SU-DHL-6 (cell line): ENCODE results near the gene SSNA1.
"Not testable (repeated sequence)": the region's sequence is repeated elsewhere in the genome, so short reads cannot be mapped to it uniquely, and the experiment has no call there.

Experiments
- H2AFZ ChIP-seq: fragments of 200-600 bp; sonication (generic); 2 replicates; pipeline ENCODE4 v1.6.1; 2014; ENCODE audit warnings: low read depth, mild to moderate bottlenecking, moderate library complexity, mixed read lengths, antibody characterized with exemption, low read length; ENCODE audit not compliant: severe bottlenecking
- H3F3A ChIP-seq: fragments of 200-600 bp; shearing (Covaris generic); 2 replicates; pipeline ENCODE4 v1.6.0; 2016; ENCODE audit warnings: antibody characterized with exemption, mild to moderate bottlenecking; ENCODE audit not compliant: insufficient read depth
- H3K27ac ChIP-seq: fragments of 200-600 bp; sonication (generic); 2 replicates; pipeline ENCODE4 v1.5.1; 2016; ENCODE audit warnings: low read depth, mild to moderate bottlenecking, low read length, moderate library complexity, mixed read lengths
- H3K27me3 ChIP-seq: fragments of 200-600 bp; sonication (generic), shearing (Covaris generic); 2 replicates; pipeline ENCODE4 v1.6.0; 2014; ENCODE audit warnings: mild to moderate bottlenecking, low read length
- H3K36me3 ChIP-seq: fragments of 200-600 bp; sonication (generic); 2 replicates; pipeline ENCODE4 v1.6.1; 2014; ENCODE audit warnings: mild to moderate bottlenecking, low read length, mixed read lengths
- H3K4me2 ChIP-seq: fragments of 300-600, 200-600 bp; shearing (Covaris generic), sonication (generic); 2 replicates; pipeline ENCODE4 v1.6.0; 2014; ENCODE audit warnings: low read length, low read depth, mild to moderate bottlenecking; ENCODE audit not compliant: poor library complexity, severe bottlenecking
- H3K4me3 ChIP-seq: fragments of 200-600 bp; sonication (generic); 2 replicates; pipeline ENCODE4 v1.5.1; 2014; ENCODE audit warnings: antibody characterized with exemption, low read length, mild to moderate bottlenecking, mixed read lengths; ENCODE audit not compliant: insufficient read depth, poor library complexity, severe bottlenecking
- H3K79me2 ChIP-seq: fragments of 200-600 bp; sonication (generic); 2 replicates; pipeline ENCODE4 v1.6.1; 2014; ENCODE audit warnings: mild to moderate bottlenecking, low read length, moderate library complexity; ENCODE audit not compliant: insufficient read depth
- H3K9ac ChIP-seq: fragments of 200-600 bp; sonication (generic); 2 replicates; pipeline ENCODE4 v1.7.0; 2014; ENCODE audit warnings: mild to moderate bottlenecking, low read length
- H3K9me2 ChIP-seq: fragments of 200-600 bp; sonication (generic); replicated peaks from 2 replicates; pipeline ENCODE4 v1.6.1; 2014; ENCODE audit warnings: low read length; ENCODE audit not compliant: insufficient read depth
- H3K9me3 ChIP-seq: fragments of 200-600 bp; sonication (generic); 2 replicates; pipeline ENCODE4 v1.6.1; 2014; ENCODE audit warnings: low read length, mixed read lengths; ENCODE audit not compliant: insufficient read depth
- H4K20me1 ChIP-seq: fragments of 200-600 bp; sonication (generic); 2 replicates; pipeline ENCODE4 v1.6.1; 2014; ENCODE audit warnings: low read depth, mild to moderate bottlenecking, antibody characterized with exemption, low read length, moderate library complexity, mixed read lengths
- EZH2phosphoT487 ChIP-seq: fragments of 200-600 bp; sonication (generic), shearing (Covaris generic); conservative IDR thresholded peaks from 2 replicates; pipeline ENCODE4 v1.6.1; 2018; ENCODE audit warnings: mild to moderate bottlenecking, antibody characterized with exemption, low read length, moderate library complexity, mixed read lengths
- TF ChIP-seq, protein P1 (sequence below): fragments of 200-600 bp; sonication (generic); IDR thresholded peaks from one replicate; pipeline ENCODE4 v1.5.1; 2017; ENCODE audit warnings: antibody characterized with exemption, mild to moderate bottlenecking, low read length, moderate library complexity; ENCODE audit not compliant: insufficient read depth, poor library complexity, severe bottlenecking

Gene SSNA1

DNA sequence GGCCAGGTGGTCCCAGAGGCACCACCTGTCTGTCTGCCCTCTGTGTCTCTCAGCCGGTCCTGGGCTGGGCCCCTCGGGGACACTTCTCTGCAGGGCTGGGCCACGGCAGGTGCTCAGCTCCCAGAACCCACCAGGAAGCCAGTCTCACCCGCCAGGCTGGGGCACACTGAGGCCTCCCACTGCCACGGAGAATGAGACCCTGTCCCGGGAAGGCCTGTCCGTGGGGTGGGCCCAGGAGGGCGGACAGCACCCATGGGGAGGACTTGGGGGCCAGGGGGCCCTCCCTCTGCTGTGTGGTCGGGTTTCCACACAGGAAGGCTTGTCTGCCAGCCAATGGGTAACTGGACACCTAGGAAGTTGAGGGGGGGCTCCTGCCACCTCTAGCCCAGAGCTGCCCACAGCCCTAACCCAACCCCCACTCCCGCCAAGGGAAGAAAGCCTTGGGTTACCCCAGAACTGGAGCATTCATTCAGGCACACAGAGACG is 48.5 kb downstream of the SSNA1 start:
- TF ChIP-seq, protein P1, sequence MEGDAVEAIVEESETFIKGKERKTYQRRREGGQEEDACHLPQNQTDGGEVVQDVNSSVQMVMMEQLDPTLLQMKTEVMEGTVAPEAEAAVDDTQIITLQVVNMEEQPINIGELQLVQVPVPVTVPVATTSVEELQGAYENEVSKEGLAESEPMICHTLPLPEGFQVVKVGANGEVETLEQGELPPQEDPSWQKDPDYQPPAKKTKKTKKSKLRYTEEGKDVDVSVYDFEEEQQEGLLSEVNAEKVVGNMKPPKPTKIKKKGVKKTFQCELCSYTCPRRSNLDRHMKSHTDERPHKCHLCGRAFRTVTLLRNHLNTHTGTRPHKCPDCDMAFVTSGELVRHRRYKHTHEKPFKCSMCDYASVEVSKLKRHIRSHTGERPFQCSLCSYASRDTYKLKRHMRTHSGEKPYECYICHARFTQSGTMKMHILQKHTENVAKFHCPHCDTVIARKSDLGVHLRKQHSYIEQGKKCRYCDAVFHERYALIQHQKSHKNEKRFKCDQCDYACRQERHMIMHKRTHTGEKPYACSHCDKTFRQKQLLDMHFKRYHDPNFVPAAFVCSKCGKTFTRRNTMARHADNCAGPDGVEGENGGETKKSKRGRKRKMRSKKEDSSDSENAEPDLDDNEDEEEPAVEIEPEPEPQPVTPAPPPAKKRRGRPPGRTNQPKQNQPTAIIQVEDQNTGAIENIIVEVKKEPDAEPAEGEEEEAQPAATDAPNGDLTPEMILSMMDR, result no peak
- TF ChIP-seq EZH2phosphoT487, result no peak
- Histone ChIP-seq H4K20me1 (peaks cover 4% of the 10 kb centered on the region; the same call in 1 of the 2 replicates), H3K9me2 (no peaks in the 10 kb centered on the region), H3K4me2 (peak overlapping the region; percentile 32), H2AFZ (no peak overlapping the region), H3K27ac (no peak overlapping the region), H3K9me3 (no peaks in the 10 kb centered on the region), H3K9ac (peak overlapping the region; percentile 28; the same call in 1 of the 2 replicates), H3K27me3 (no peaks in the 10 kb centered on the region), H3K36me3 (peaks cover under 1% of the 10 kb centered on the region; the same call in 1 of the 2 replicates), H3K4me3 (no peak overlapping the region), H3F3A (no peaks in the 10 kb centered on the region), H3K79me2 (peaks cover 5% of the 10 kb centered on the region)

DNA sequence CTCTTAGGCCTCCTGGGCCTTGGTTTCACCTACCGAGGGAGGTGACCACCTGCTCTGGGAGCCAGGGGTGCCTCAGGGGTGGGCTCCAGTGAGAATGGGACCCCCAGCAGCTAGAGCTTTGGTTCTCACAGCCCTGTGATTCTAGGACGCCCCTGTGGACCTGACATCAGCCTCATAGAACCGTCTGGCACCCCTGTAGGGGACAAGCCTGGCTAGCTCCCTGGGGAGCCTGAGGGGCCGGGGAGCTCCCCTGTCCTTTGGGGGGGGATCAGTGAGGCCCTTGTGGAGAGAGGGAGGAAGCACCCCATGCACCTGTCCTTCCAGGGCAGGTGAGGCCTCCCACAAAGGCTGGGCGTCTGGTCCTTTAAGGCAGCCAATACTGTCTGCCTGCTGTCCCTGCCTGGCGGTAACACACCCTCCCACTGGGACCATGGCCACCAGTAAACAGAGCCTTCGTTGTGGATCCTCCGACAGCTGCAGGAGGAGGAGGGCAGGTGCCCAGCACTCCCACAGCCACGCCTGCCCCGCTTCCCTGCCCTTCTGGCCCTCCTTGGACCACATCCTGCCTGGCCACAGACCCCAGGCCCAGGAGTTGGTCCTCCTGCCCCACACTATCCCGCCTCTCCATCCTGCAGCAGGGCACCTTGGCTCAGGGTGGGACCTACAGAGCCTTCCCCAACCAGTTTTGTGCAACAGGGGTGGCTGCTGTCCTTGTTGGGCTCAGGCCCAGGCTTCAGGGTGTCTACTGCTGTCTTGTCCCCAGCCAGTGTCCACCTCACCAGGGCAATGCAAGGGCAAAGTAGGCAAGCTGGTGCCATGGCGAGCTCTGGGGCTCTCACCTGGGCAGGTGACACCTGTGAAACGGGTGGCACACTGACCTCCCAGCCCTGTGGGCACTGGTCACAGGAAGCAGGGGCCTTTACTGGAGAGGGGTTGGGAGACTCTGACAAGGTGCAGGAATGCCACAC is 49.6 kb downstream of the SSNA1 start:
- Histone ChIP-seq H3F3A (no peaks in the 10 kb centered on the region), H3K36me3 (peaks cover 8% of the 10 kb centered on the region; the same call in 1 of the 2 replicates), H3K9me3 (no peaks in the 10 kb centered on the region), H3K79me2 (peaks cover 15% of the 10 kb centered on the region), H3K9me2 (no peaks in the 10 kb centered on the region), H3K27me3 (no peaks in the 10 kb centered on the region), H4K20me1 (peaks cover 9% of the 10 kb centered on the region; the same call in 1 of the 2 replicates), H2AFZ (no peak overlapping the region), H3K4me3 (no peak overlapping the region), H3K27ac (no peak overlapping the region), H3K9ac (no peak overlapping the region; the same call in 1 of the 2 replicates), H3K4me2 (no peak overlapping the region)
- no peak for TF ChIP-seq EZH2phosphoT487
- TF ChIP-seq, protein P1, result no peak

DNA sequence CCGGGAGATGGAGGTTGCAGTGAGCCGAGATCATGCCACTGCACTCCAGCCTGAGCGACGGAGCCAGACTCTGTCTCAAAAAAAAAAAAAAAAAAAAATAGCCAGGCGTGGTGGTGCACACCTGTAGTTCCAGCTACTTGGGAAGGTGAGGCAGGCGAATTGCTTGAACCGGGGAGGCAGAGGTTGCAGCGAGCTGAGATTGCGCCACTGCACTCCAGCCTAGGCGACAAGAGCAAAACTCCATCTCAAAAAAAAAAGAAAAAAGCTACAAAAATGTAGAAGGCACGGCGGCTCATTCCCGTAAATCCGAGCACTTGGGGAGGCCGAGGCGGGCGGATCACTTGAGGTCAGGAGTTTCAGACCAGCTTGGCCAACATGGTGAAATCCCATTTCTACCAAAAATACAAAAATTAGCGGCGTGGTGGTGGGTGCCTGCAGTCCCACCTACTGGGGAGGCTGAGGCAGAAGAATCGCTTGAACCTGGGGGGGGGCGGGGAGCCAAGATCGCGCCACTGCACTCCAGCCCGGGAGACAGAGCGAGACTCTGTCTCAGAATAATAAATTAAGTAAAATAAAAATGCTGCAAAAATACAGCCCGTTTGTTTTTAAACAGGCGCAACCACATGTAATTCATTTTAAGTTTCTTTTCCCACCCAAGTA is 51.2 kb downstream of the SSNA1 start:
- not testable (repeated sequence) for H3K9me3 ChIP-seq, H4K20me1 ChIP-seq, H3K27me3 ChIP-seq, H3F3A ChIP-seq, H2AFZ ChIP-seq, H3K36me3 ChIP-seq, H3K9me2 ChIP-seq
- peaks cover 15% of the 10 kb centered on the region for H3K79me2 ChIP-seq
- peak overlapping the region; percentile 85 for H3K4me3 ChIP-seq
- peak overlapping the region; percentile 91 for H3K27ac ChIP-seq
- peak overlapping the region; percentile 95 for H3K9ac ChIP-seq
- peak overlapping the region; percentile 83 for H3K4me2 ChIP-seq
